ENCODE measurements around the gene HEY2.

GRCh38 chr6:125701354-125701668 is 48.1 kb upstream of the HEY2 start:
- TF ChIP-seq CTCF (conservative IDR thresholded peaks at IDR 0.05 in 1 of 2, IDR thresholded peaks at IDR 0.05 in 1 of 2; ENCODE audit: low read depth in 1 of 2, low read length in 2 of 2) (no peak), EZH2 (IDR thresholded peaks at IDR 0.05; ENCODE audit: low read length, missing control alignments) (no peak)
